SIG-M5 treated with dmso at 0.1 percent for 504 hours (cell line): ENCODE data around the gene AFG3L2.

Experiments used
- DNase-seq: peaks from one replicate; lab custom pipeline; 2025; ENCODE audit not compliant: unreplicated experiment; lab: John Stamatoyannopoulos, UW

Gene AFG3L2

GRCh38 chr18:12306752-12307700 is 70.0 kb downstream of the AFG3L2 start:
- peak; percentile 79 for DNase-seq

- no peak for DNase-seq
These were observed 70.9 kb downstream of the AFG3L2 start for GRCh38 chr18:12305930-12306629.

GRCh38 chr18:12305211-12305610 is 71.8 kb downstream of the AFG3L2 start:
- no peak for DNase-seq

- DNase-seq = no peak
These were observed 72.4 kb downstream of the AFG3L2 start for GRCh38 chr18:12304351-12305210.

- DNase-seq = no peak
These were observed 74.5 kb downstream of the AFG3L2 start for GRCh38 chr18:12302391-12303147.

DNA sequence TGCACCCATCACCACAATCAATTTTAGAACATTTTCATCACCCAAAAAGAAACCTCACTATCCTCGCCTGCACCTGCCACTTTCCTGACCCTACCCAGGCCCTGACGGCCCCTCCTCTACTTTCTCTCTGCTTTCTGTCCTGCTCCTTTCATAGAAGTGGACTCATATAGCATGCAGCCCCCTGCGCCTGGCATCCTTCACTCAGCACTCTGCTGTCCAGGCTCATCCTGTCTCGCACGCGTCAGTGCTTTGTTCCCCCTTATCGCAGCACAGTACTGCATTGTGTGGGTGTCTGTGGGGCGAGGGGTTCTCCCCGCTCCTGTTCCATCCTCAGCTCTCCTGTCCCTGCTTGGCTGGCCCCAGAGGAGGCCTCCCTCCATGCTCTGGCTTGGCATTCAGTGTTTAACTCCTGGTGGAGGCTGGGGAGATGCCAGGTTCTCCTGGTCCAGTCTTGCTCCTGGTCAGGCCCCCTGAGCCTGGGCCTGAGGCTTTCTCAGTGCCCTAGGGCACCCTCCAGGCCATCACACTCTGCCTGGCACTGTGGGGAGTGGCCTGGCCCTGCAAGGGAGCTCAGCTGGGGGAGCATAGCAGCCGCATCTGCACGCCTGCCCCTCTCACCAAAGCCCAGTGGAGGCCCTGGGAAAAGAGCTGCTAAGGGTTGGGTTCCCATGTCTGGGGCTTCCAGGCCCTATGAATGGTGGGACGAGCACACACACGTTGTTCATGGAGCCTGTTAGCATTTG is 75.6 kb downstream of the AFG3L2 start:
- DNase-seq = no peak

- DNase-seq = no peak
These were observed 77.2 kb downstream of the AFG3L2 start for GRCh38 chr18:12299862-12300261.

- DNase-seq = no peak
These were observed 80.6 kb downstream of the AFG3L2 start for GRCh38 chr18:12296457-12296856.

DNA sequence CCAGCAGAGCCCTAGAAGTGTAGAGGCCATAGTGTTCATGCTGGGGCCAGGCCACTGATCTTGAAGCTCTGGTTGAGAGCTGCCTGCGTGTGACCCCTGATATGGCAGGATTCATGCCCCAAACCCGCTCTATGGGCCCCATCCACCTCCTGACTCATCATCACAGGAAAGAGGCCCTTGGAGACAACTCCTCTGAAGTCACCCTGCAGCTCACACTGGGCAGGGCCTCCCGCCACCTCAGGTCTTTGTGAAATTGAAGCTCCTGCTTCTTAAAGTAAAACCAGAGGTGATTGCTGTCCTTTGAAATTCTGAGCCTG is 81.0 kb downstream of the AFG3L2 start:
- peak; percentile 45 for DNase-seq

GRCh38 chr18:12295389-12296086 is 81.5 kb downstream of the AFG3L2 start:
- no peak for DNase-seq

GRCh38 chr18:12293831-12294230 is 83.2 kb downstream of the AFG3L2 start:
- DNase-seq = no peak

GRCh38 chr18:12291690-12292089 is 85.3 kb downstream of the AFG3L2 start:
- DNase-seq = no peak

- no peak for DNase-seq
These were observed 85.9 kb downstream of the AFG3L2 start for GRCh38 chr18:12291161-12291560.

DNA sequence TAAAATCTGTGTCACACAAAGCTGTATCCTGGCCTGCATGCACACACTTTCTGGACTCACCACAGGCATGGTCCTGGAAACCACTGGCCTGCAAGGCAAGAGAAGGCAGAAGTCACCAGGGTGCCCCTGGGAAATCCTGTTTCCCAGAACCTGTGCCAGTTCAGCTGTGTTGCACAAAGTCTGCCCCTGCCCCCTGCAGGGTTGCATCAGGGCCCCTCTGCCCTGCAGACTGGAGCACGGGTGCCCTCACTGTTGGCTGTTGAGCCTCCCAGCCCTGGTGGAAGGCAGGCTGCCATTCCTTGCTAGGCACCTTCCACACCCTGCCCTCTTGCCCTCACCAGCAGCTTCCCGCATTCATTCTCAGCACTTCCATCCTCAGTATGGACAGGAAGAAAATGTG is 86.9 kb downstream of the AFG3L2 start:
- no peak for DNase-seq

GRCh38 chr18:12288403-12288755 is 88.6 kb downstream of the AFG3L2 start:
- DNase-seq = no peak

- DNase-seq = no peak
These were observed 89.2 kb downstream of the AFG3L2 start for GRCh38 chr18:12287684-12288402.

GRCh38 chr18:12287131-12287681 is 89.8 kb downstream of the AFG3L2 start:
- DNase-seq = no peak

DNA sequence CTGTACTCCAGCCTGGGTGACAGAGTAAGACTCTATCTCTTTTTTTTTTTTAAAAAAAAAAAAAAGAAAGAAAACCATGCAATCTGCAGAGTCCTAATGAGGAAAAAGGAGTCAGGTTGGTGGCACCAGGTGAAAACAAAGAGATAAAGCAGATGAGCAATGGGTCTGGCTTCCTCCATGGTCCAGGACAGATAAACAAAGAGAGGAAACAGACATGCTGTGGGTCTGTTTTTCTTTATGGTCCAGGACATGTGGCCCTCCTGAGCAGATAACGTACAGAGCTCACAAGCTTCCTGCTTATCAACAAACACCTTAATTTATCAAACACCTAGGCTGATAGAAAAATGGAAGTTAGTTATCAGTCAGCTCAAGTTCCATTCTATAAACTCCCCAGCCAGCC is 93.4 kb downstream of the AFG3L2 start:
- DNase-seq = no peak

- DNase-seq = no peak
These were observed 93.8 kb downstream of the AFG3L2 start for GRCh38 chr18:12283256-12283655.
